ENCODE measurements around the gene NFIB.

DNA sequence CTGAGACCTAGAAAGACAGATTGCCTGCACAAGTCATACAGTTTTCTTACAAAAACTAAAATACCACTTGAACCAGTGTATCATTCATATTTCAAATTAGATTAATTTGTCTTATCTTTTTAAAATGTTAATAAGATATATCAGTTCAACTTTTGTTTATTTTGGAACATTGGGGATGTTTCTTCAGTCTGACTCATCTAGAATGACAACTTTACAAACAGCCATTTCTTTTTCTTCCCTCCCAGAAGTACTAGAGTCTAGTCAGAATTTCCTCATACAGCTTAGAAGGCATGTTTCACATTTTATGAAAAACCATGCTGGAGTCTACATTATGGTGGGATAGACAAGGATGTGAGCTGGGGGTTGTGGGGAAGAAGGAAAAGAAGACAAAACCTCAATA lies 262.5 kb downstream of the NFIB start:
- TF ChIP-seq SP1 (IDR thresholded peaks at IDR 0.05) (no peak), FOXM1 (IDR thresholded peaks at IDR 0.05; ENCODE audit: borderline replicate concordance) (no peak), FOXK2 (IDR thresholded peaks at IDR 0.05) (no peak), HDGF (IDR thresholded peaks at IDR 0.05; ENCODE audit: borderline replicate concordance) (no peak), BHLHE40 (IDR thresholded peaks at IDR 0.05; ENCODE audit: borderline replicate concordance) (no peak), TARDBP (IDR thresholded peaks at IDR 0.05) (no peak), CTBP1 (IDR thresholded peaks at IDR 0.05; ENCODE audit: borderline replicate concordance) (no peak), SUZ12 (IDR thresholded peaks at IDR 0.05) (no peak), ARNT (IDR thresholded peaks at IDR 0.05) (no peak)

Data from HEK293T (cell line).